Measurements from ENCODE around the gene RPTOR.

The RPTOR gene

DNA sequence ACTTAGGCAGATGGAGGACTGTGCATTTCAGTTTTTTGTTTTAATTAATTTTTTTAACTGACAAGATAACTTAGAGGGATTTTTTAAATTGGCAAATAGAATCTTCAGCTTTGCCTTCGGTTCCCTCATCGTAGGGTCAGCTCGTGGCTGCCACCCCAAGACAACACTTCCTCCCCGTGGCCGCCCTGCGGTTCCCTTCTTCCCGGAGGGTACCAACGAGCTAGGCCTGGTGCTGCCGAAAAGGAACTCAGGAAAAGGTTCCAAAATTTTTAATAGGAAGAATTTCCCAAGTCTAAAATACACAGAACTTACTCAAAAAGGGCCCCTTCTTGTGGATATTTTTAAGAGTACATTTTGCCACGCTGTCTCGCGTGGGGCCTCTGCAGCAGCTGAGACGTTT, 236.6 kb downstream of the RPTOR start:
- DNase-seq (ENCODE audit: low spot score) = no peak
- TF ChIP-seq, protein P1, sequence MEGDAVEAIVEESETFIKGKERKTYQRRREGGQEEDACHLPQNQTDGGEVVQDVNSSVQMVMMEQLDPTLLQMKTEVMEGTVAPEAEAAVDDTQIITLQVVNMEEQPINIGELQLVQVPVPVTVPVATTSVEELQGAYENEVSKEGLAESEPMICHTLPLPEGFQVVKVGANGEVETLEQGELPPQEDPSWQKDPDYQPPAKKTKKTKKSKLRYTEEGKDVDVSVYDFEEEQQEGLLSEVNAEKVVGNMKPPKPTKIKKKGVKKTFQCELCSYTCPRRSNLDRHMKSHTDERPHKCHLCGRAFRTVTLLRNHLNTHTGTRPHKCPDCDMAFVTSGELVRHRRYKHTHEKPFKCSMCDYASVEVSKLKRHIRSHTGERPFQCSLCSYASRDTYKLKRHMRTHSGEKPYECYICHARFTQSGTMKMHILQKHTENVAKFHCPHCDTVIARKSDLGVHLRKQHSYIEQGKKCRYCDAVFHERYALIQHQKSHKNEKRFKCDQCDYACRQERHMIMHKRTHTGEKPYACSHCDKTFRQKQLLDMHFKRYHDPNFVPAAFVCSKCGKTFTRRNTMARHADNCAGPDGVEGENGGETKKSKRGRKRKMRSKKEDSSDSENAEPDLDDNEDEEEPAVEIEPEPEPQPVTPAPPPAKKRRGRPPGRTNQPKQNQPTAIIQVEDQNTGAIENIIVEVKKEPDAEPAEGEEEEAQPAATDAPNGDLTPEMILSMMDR (IDR thresholded peaks at IDR 0.05; ENCODE audit: extremely low read depth, missing control alignments) = no peak

DNA sequence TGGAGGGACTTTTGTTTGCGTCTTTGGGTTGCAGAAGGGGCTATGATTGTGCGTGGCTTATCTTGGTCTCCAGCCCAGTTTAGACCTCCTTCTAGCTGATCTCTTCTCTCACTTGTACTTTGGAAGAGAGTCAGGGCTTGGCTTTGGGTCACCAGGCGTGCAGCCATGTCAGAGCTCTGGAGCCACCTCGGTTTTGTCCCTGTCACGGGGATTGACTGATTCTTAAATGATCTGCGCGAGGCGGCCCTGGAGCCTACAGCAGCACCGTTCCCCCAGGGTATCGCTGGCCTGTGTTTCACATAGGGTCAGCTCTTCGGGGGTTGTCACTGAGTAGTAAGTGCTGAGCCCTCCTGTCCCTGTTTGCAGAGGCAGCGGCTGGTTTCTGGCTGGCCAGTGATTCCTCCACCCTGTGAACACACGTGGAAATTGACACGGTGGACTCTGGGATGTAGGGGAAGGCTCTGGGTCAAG, 237.2 kb downstream of the RPTOR start:
- DNase-seq (ENCODE audit: low spot score) = no peak
- TF ChIP-seq, protein P1 (IDR thresholded peaks at IDR 0.05; ENCODE audit: extremely low read depth, missing control alignments) = no peak

DNA sequence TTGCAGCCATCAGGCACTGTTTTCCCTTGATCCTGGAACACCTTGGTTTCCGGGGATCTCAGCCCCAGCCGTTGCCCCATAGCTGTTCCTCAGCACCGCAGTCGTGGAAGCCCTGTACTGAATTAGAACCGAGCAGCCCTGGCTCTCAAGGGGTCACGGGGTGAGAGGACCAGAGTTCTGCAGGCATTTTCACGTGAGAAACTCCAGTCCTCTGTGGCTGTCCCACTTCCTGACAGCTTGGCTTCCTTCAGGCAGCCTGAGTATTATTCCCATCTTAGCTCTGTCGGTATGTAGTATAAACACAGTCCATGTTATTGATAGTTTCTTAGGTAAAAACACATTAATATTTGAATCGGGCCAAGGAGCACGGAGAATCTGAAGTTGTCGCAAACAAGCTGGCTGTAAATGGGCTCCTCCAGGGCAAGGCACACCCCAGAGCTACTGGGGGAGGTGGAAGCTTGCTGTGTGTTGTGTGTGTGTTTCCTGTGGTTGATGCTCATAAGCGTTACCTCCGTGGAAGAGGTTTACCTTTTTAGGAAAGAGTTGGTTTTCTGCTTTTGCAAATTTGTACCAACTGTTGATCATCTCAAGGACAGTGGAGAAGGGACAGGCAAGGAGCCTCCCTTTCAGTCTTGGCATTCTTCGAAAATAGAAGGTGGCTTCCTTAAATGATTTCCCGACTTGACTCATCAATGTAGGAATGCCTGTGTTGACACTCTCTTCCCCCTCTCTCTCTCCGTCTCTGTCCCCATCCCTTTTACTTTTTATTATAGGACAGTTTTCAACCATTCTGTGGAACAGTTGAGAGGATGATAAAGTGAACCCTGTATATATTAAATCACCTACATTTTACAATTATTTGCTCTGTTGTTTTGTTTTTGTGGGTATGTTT, 238.1 kb downstream of the RPTOR start:
- no peak for DNase-seq (ENCODE audit: low spot score)

DNA sequence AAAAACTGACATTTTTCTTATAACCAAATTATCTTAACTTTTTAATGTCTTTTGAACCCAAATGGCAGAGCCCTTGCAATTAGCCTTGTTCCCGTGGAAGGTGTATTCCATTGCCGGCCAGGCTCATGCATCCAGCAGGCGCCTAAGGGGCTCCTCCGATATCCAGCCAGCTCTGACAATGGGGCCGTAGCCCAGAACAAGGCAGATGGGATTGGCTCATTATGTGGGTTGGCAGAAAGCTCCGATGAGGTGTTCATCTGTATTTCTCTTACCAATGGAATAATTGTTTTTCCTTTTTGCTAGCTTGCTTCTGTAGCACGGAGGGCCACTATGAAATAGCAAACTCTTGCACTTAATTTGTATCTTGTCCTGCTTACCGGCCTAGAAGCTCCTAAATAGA, 238.8 kb downstream of the RPTOR start:
- DNase-seq (ENCODE audit: low spot score) = no peak
- TF ChIP-seq, protein P1 (IDR thresholded peaks at IDR 0.05; ENCODE audit: extremely low read depth, missing control alignments) = no peak

More for the DNA sequence above, 238.1 kb downstream of the RPTOR start:
- TF ChIP-seq, protein P1 (IDR thresholded peaks at IDR 0.05; ENCODE audit: extremely low read depth, missing control alignments) = no peak

DNA sequence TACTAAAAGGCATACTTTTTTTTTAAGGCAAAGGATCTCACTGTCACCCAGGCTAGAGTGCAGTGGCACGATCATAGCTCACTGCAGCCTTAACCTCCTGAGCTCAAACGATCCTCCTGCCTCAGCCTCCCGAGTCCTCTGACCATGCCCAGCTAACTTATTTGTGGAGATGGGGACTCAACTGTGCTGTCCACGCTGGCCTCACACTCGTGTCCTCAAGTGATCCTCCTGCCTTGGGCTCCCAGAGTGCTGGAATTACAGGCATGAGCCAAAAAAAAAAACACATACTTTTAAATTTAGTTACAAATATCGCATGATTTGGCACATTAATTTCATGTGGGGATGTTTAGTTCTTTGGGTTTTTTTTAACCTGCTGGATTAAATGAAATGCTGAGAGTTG, 239.3 kb downstream of the RPTOR start:
- DNase-seq (ENCODE audit: low spot score) = no peak
- TF ChIP-seq, protein P1 (IDR thresholded peaks at IDR 0.05; ENCODE audit: extremely low read depth, missing control alignments) = no peak

DNA sequence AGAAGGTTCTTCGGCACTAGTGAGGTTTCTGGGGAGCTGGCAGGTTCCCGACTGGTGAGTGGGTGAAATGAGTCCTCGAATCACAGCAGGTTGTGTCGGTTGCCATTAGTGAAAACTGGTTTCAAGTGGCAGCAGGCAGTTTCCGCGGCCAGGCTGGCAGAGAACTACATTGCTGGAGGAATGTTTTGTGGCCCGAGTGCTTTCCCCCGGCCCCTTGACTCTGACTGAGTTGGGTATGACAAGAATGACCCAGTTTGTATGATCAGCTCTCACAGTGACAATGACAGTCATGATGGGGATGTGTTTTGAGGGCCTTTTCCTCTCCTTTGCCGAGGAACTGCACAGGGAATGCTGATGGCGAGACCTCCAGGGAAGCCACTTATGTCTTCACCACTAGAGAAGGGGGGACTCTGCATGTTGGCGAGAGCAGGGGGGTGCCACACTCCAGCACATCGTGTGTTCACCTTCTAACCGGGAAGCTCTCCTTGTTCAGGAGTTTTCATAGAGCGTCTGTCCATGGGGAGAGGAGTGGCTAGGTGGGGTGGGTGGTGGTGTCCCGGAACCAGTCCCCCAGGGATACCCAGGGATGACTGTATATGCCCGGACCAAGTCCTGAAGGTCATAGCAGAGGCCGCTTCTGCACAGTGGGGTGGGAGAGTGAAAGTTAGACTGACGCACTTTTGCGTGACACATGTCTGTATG, 241.0 kb downstream of the RPTOR start:
- TF ChIP-seq, protein P1 (IDR thresholded peaks at IDR 0.05; ENCODE audit: extremely low read depth, missing control alignments) = no peak
- no peak for DNase-seq (ENCODE audit: low spot score)

DNA sequence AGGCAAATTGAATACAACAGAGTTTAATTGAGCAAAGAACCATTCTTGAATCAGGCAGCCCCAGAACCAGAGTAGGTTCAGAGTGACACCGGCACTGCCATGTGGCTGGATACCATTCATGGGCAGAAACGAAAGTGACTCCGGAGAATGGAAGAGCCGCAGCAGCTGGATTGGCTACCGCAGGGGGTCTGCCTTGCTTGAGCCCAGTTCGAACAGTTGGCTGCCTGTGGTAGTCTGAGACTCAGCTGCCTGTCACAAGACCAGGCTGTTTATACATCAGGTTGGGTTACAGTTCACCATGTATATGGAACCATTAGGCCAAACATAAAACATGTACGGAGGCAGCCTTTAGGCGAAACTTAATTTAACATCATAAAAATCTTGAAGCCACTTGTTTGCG, 241.8 kb downstream of the RPTOR start:
- no peak for DNase-seq (ENCODE audit: low spot score)
- TF ChIP-seq, protein P1 (IDR thresholded peaks at IDR 0.05; ENCODE audit: extremely low read depth, missing control alignments) = no peak

Measured in GM20000 (cell line).